ENCODE results near the gene PDZD4.

The PDZD4 gene

GRCh38 chrX:153878345-153878744 lies 48.0 kb upstream of the PDZD4 start:
- H3K9ac ChIP-seq (ENCODE audit: low read length), result no peak overlapping the region
- H3K36me3 ChIP-seq (replicated peaks; ENCODE audit: low read depth, low read length), result no peaks in the 10 kb centered on the region
- TF ChIP-seq CTCF (IDR thresholded peaks at IDR 0.05; ENCODE audit: low read depth, low read length) (no peak), EZH2phosphoT487 (IDR thresholded peaks at IDR 0.05; ENCODE audit: low read depth) (no peak)
- no peaks in the 10 kb centered on the region for H3K79me2 ChIP-seq (ENCODE audit: low read length)
- 0 out of 2 replicates have a peak overlapping the region, but pooled peaks have one; percentile 68 for H3K4me2 ChIP-seq (ENCODE audit: low read length)
- peaks cover 44% of the 10 kb centered on the region for H3K4me1 ChIP-seq (ENCODE audit: low read length)
- no peak overlapping the region for H3K27ac ChIP-seq (ENCODE audit: low read length)
- no peaks in the 10 kb centered on the region for H3K9me3 ChIP-seq (ENCODE audit: insufficient read depth, low read length)
- no peaks in the 10 kb centered on the region for H3K27me3 ChIP-seq (ENCODE audit: low read depth, low read length)
- no peak overlapping the region for H2AFZ ChIP-seq (ENCODE audit: low read depth, low read length)
- H3K4me3 ChIP-seq (ENCODE audit: low read length), result no peak overlapping the region
- peaks cover 31% of the 10 kb centered on the region for H4K20me1 ChIP-seq (ENCODE audit: insufficient read depth, low read length)

GRCh38 chrX:153877571-153878261 lies 47.4 kb upstream of the PDZD4 start:
- no peak overlapping the region for H3K27ac ChIP-seq (ENCODE audit: low read length)

GRCh38 chrX:153876112-153876491 lies 45.8 kb upstream of the PDZD4 start:
- peaks cover 27% of the 10 kb centered on the region for H4K20me1 ChIP-seq (ENCODE audit: insufficient read depth, low read length)
- no peaks in the 10 kb centered on the region for H3K79me2 ChIP-seq (ENCODE audit: low read length)
- no peak overlapping the region for H3K4me2 ChIP-seq (ENCODE audit: low read length)
- H3K27me3 ChIP-seq (ENCODE audit: low read depth, low read length), result no peaks in the 10 kb centered on the region
- peaks cover 35% of the 10 kb centered on the region for H3K4me1 ChIP-seq (ENCODE audit: low read length)
- H3K4me3 ChIP-seq (ENCODE audit: low read length), result no peak overlapping the region
- H3K27ac ChIP-seq (ENCODE audit: low read length), result no peak overlapping the region
- no peak overlapping the region for H3K9ac ChIP-seq (ENCODE audit: low read length)
- TF ChIP-seq EZH2phosphoT487 (IDR thresholded peaks at IDR 0.05; ENCODE audit: low read depth) (no peak), CTCF (IDR thresholded peaks at IDR 0.05; ENCODE audit: low read depth, low read length) (no peak)
- H3K9me3 ChIP-seq (ENCODE audit: insufficient read depth, low read length), result no peaks in the 10 kb centered on the region
- no peak overlapping the region for H2AFZ ChIP-seq (ENCODE audit: low read depth, low read length)
- no peaks in the 10 kb centered on the region for H3K36me3 ChIP-seq (replicated peaks; ENCODE audit: low read depth, low read length)

More at GRCh38 chrX:153877571-153878261, 47.4 kb upstream of the PDZD4 start:
- Histone ChIP-seq H3K9ac (ENCODE audit: low read length) (no peak overlapping the region), H3K4me1 (ENCODE audit: low read length) (peaks cover 42% of the 10 kb centered on the region), H4K20me1 (ENCODE audit: insufficient read depth, low read length) (peaks cover 36% of the 10 kb centered on the region), H3K4me3 (ENCODE audit: low read length) (no peak overlapping the region), H3K4me2 (ENCODE audit: low read length) (no peak overlapping the region), H3K79me2 (ENCODE audit: low read length) (no peaks in the 10 kb centered on the region), H2AFZ (ENCODE audit: low read depth, low read length) (no peak overlapping the region), H3K36me3 (replicated peaks; ENCODE audit: low read depth, low read length) (no peaks in the 10 kb centered on the region), H3K27me3 (ENCODE audit: low read depth, low read length) (no peaks in the 10 kb centered on the region), H3K9me3 (ENCODE audit: insufficient read depth, low read length) (no peaks in the 10 kb centered on the region)
- TF ChIP-seq EZH2phosphoT487 (IDR thresholded peaks at IDR 0.05; ENCODE audit: low read depth) (no peak), CTCF (IDR thresholded peaks at IDR 0.05; ENCODE audit: low read depth, low read length) (no peak)

DNA sequence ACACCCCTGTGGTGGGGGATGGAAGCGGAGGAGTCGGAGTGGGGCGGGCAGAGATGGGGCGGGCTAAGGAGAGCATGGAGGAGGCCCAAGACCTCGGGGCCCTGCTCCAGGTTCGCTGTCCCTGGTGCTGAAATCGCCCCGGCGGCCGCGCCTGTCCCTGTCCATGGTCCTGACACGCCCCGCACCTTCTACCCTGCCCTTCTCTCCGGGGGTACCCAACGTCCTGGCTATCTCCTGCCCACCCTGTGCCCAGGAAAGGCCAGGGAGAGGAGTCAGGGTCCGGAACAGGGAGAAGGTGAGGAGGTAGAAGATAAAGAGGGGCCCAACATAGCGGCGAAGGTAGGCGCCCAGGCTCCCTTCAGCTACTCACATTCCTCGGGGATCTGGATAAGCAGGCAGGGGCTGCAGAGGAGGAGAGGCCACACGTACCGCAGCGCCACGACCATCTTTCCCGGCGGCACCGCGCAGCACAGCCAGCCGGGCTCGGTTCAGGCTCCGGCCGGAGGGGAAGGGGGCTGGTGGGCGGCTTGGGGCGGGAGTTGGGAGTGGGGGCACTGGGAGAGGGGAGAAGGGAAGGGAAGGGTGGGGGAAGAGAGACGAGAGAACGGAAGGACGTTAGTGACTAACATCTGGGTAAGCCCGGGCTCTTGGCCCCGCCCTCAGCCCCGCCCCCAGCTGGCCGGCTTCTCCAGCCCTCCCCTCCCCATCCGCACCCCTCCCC lies 45.2 kb upstream of the PDZD4 start:
- no peaks in the 10 kb centered on the region for H3K79me2 ChIP-seq (ENCODE audit: low read length)
- H3K36me3 ChIP-seq (replicated peaks; ENCODE audit: low read depth, low read length), result no peaks in the 10 kb centered on the region
- H3K27ac ChIP-seq (ENCODE audit: low read length), result no peak overlapping the region
- H3K4me1 ChIP-seq (ENCODE audit: low read length), result peaks cover 30% of the 10 kb centered on the region
- peaks cover 27% of the 10 kb centered on the region for H4K20me1 ChIP-seq (ENCODE audit: insufficient read depth, low read length)
- no peaks in the 10 kb centered on the region for H3K27me3 ChIP-seq (ENCODE audit: low read depth, low read length)
- no peak overlapping the region for H3K4me3 ChIP-seq (ENCODE audit: low read length)
- H3K9ac ChIP-seq (ENCODE audit: low read length), result no peak overlapping the region
- no peak overlapping the region for H2AFZ ChIP-seq (ENCODE audit: low read depth, low read length)
- no peak overlapping the region for H3K4me2 ChIP-seq (ENCODE audit: low read length)
- no peak for TF ChIP-seq EZH2phosphoT487 (IDR thresholded peaks at IDR 0.05; ENCODE audit: low read depth)
- no peak for TF ChIP-seq CTCF (IDR thresholded peaks at IDR 0.05; ENCODE audit: low read depth, low read length)
- no peaks in the 10 kb centered on the region for H3K9me3 ChIP-seq (ENCODE audit: insufficient read depth, low read length)
